ENCODE measurements around the gene FOXK1. TPM values are rescaled to one million over a fixed set of nuclear protein-coding genes. Genes with fewer than 3 reads are reported as not detected.
"Not testable (repeated sequence)": the region's sequence is repeated elsewhere in the genome, so short reads cannot be mapped to it uniquely, and the experiment has no call there.

Gene FOXK1
- total RNA-seq, 1 donor from 2014 or later: 41.7 TPM

DNA sequence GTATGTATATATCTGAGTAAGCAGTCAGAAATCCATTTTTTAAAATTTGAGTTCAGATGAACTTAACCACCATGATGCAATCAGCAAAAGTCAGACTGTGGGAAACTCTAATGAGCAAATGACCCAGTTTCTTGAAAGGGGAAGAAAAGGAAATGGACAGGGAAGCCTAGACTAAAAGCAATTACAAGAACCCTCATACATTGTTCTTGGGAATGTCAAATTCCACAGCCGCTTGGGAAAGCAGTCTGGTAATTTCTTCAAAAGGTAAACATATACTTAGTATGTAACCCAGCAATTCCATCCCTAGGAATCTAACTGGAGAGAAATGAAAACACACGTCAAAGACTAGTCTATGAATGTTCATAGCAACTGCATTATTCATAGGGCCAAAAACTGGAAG lies 16.4 kb upstream of the FOXK1 start:
- Mint-ChIP-seq H3K27me3 (ENCODE audit: unreplicated experiment) (no peaks in the 10 kb centered on the region), H3K4me1 (ENCODE audit: low read depth, unreplicated experiment) (no peaks in the 10 kb centered on the region)

GRCh38 chr7:4667776-4668509 lies 14.2 kb upstream of the FOXK1 start:
- Mint-ChIP-seq H3K4me3 (ENCODE audit: unreplicated experiment) (no peak overlapping the region), H3K4me1 (ENCODE audit: low read depth, unreplicated experiment) (peaks cover 5% of the 10 kb centered on the region), H3K36me3 (ENCODE audit: unreplicated experiment) (no peaks in the 10 kb centered on the region), H3K27me3 (ENCODE audit: unreplicated experiment) (peaks cover 6% of the 10 kb centered on the region), H3K9me3 (ENCODE audit: unreplicated experiment) (peaks cover 3% of the 10 kb centered on the region), H3K27ac (ENCODE audit: unreplicated experiment) (peak overlapping the region; percentile 48)
- peak; percentile 37 for DNase-seq
- no peak for TF ChIP-seq CTCF (IDR thresholded peaks at IDR 0.05; ENCODE audit: partially characterized antibody, unreplicated experiment)

More for the DNA sequence above, 16.4 kb upstream of the FOXK1 start:
- no peak overlapping the region for H3K27ac Mint-ChIP-seq (ENCODE audit: unreplicated experiment)
- no peak overlapping the region for H3K4me3 Mint-ChIP-seq (ENCODE audit: unreplicated experiment)
- H3K9me3 Mint-ChIP-seq (ENCODE audit: unreplicated experiment): no peaks in the 10 kb centered on the region
- DNase-seq: no peak
- no peak for TF ChIP-seq CTCF (IDR thresholded peaks at IDR 0.05; ENCODE audit: partially characterized antibody, unreplicated experiment)
- H3K36me3 Mint-ChIP-seq (ENCODE audit: unreplicated experiment): no peaks in the 10 kb centered on the region

DNA sequence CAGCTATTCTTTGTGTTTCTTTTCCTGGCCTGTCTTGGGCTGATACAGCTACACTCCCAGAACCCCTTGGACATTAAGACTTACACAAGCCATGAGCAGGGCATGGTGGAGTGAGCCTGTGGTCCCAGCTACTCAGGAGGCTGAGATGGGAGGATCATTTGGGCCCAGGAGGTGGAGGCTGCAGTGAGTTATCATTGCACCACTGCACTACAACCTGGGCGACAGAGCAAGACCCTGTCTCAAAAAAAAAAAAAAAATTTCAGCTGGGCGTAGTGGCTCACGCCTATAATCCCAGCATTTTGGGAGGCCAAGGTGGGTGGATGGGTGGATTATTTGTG lies 13.6 kb upstream of the FOXK1 start:
- Mint-ChIP-seq H3K27me3 (ENCODE audit: unreplicated experiment) (peaks cover 6% of the 10 kb centered on the region), H3K9me3 (ENCODE audit: unreplicated experiment) (peaks cover 3% of the 10 kb centered on the region), H3K4me3 (ENCODE audit: unreplicated experiment) (no peak overlapping the region), H3K27ac (ENCODE audit: unreplicated experiment) (no peak overlapping the region), H3K36me3 (ENCODE audit: unreplicated experiment) (no peaks in the 10 kb centered on the region), H3K4me1 (ENCODE audit: low read depth, unreplicated experiment) (peaks cover 5% of the 10 kb centered on the region)
- DNase-seq: no peak
- TF ChIP-seq CTCF (IDR thresholded peaks at IDR 0.05; ENCODE audit: partially characterized antibody, unreplicated experiment): no peak

GRCh38 chr7:4670791-4671190 lies 11.3 kb upstream of the FOXK1 start:
- H3K27me3 Mint-ChIP-seq (ENCODE audit: unreplicated experiment): peaks cover 6% of the 10 kb centered on the region
- no peak for TF ChIP-seq CTCF (IDR thresholded peaks at IDR 0.05; ENCODE audit: partially characterized antibody, unreplicated experiment)
- no peaks in the 10 kb centered on the region for H3K36me3 Mint-ChIP-seq (ENCODE audit: unreplicated experiment)
- H3K27ac Mint-ChIP-seq (ENCODE audit: unreplicated experiment): no peak overlapping the region
- H3K4me1 Mint-ChIP-seq (ENCODE audit: low read depth, unreplicated experiment): peaks cover 5% of the 10 kb centered on the region
- no peak overlapping the region for H3K4me3 Mint-ChIP-seq (ENCODE audit: unreplicated experiment)
- peaks cover 5% of the 10 kb centered on the region for H3K9me3 Mint-ChIP-seq (ENCODE audit: unreplicated experiment)
- DNase-seq: no peak

DNA sequence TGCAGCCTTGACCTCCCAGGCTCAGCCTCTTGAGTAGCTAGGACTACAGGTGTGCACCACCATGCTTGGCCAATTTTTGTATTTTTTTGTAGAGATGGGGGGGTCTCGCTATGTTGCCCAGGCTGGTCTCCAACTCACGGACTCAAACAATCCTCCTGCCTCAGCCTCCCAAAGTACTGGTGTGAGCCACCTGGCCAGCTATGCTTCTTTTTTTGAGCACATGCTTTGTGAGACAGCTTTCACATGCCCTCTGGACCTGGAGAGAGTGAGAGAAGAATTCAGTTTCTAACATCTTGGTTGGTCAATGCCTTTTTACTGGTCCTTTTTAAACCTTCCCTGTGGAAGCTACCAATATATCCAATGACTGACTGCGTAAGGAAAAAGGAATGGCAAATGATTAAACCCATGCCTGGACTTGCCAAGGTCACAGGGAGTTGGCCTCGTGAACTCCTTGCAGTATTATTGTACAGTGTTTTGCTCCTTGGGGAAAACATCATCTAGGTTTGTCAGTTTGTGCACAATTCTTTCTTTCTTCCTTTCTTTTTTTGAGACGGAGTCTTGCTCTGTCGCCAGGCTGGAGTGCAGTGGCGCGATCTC lies 6.2 kb upstream of the FOXK1 start:
- peaks cover 6% of the 10 kb centered on the region for H3K9me3 Mint-ChIP-seq (ENCODE audit: unreplicated experiment)
- no peak overlapping the region for H3K27ac Mint-ChIP-seq (ENCODE audit: unreplicated experiment)
- H3K27me3 Mint-ChIP-seq (ENCODE audit: unreplicated experiment): peaks cover 8% of the 10 kb centered on the region
- DNase-seq: no peak
- TF ChIP-seq CTCF (IDR thresholded peaks at IDR 0.05; ENCODE audit: partially characterized antibody, unreplicated experiment): no peak
- H3K4me3 Mint-ChIP-seq (ENCODE audit: unreplicated experiment): no peak overlapping the region
- peaks cover 5% of the 10 kb centered on the region for H3K4me1 Mint-ChIP-seq (ENCODE audit: low read depth, unreplicated experiment)
- H3K36me3 Mint-ChIP-seq (ENCODE audit: unreplicated experiment): no peaks in the 10 kb centered on the region

GRCh38 chr7:4677518-4677917 lies 4.6 kb upstream of the FOXK1 start:
- H3K4me1 Mint-ChIP-seq (ENCODE audit: low read depth, unreplicated experiment); H3K9me3 Mint-ChIP-seq (ENCODE audit: unreplicated experiment); H3K4me3 Mint-ChIP-seq (ENCODE audit: unreplicated experiment); H3K27ac Mint-ChIP-seq (ENCODE audit: unreplicated experiment); DNase-seq; H3K36me3 Mint-ChIP-seq (ENCODE audit: unreplicated experiment); H3K27me3 Mint-ChIP-seq (ENCODE audit: unreplicated experiment): not testable (repeated sequence)

All from glutamatergic neuron (in vitro differentiated cells).